ENCODE results near the gene MAD2L1.

The MAD2L1 gene

GRCh38 chr4:120018786-120019185, 47.9 kb downstream of the MAD2L1 start:
- no peak for TF ChIP-seq POLR2AphosphoS5 (IDR thresholded peaks at IDR 0.05; ENCODE audit: low read depth, low read length)
- no peak for TF ChIP-seq SIN3A (IDR thresholded peaks at IDR 0.05; ENCODE audit: borderline replicate concordance, insufficient read depth, low read length)
- TF ChIP-seq FOXP2 (optimal IDR thresholded peaks at IDR 0.05; ENCODE audit: borderline replicate concordance, extremely low read depth, extremely low read length, insufficient read depth), result no peak
- no peak for TF ChIP-seq REST (IDR thresholded peaks at IDR 0.05; ENCODE audit: insufficient read depth in 1 of 2, low read depth in 2 of 2, low read length in 2 of 2)
- TF ChIP-seq TAF1 (IDR thresholded peaks at IDR 0.05; ENCODE audit: borderline replicate concordance, insufficient read depth, low read length), result no peak

- TF ChIP-seq FOXP2 (optimal IDR thresholded peaks at IDR 0.05; ENCODE audit: borderline replicate concordance, extremely low read depth, extremely low read length, insufficient read depth), result no peak
- no peak for TF ChIP-seq POLR2AphosphoS5 (IDR thresholded peaks at IDR 0.05; ENCODE audit: low read depth, low read length)
- no peak for TF ChIP-seq REST (IDR thresholded peaks at IDR 0.05; ENCODE audit: insufficient read depth in 1 of 2, low read depth in 2 of 2, low read length in 2 of 2)
- no peak for TF ChIP-seq SIN3A (IDR thresholded peaks at IDR 0.05; ENCODE audit: borderline replicate concordance, insufficient read depth, low read length)
- no peak for TF ChIP-seq TAF1 (IDR thresholded peaks at IDR 0.05; ENCODE audit: borderline replicate concordance, insufficient read depth, low read length)
These were observed 48.5 kb downstream of the MAD2L1 start for GRCh38 chr4:120017939-120018692.

GRCh38 chr4:120011725-120012124, 54.9 kb downstream of the MAD2L1 start:
- TF ChIP-seq TAF1 (IDR thresholded peaks at IDR 0.05; ENCODE audit: borderline replicate concordance, insufficient read depth, low read length) (no peak), FOXP2 (optimal IDR thresholded peaks at IDR 0.05; ENCODE audit: borderline replicate concordance, extremely low read depth, extremely low read length, insufficient read depth) (no peak), SIN3A (IDR thresholded peaks at IDR 0.05; ENCODE audit: borderline replicate concordance, insufficient read depth, low read length) (no peak), REST (IDR thresholded peaks at IDR 0.05; ENCODE audit: insufficient read depth in 1 of 2, low read depth in 2 of 2, low read length in 2 of 2) (no peak), POLR2AphosphoS5 (IDR thresholded peaks at IDR 0.05; ENCODE audit: low read depth, low read length) (no peak)

- no peak for TF ChIP-seq SIN3A (IDR thresholded peaks at IDR 0.05; ENCODE audit: borderline replicate concordance, insufficient read depth, low read length)
- TF ChIP-seq TAF1 (IDR thresholded peaks at IDR 0.05; ENCODE audit: borderline replicate concordance, insufficient read depth, low read length), result no peak
- TF ChIP-seq FOXP2 (optimal IDR thresholded peaks at IDR 0.05; ENCODE audit: borderline replicate concordance, extremely low read depth, extremely low read length, insufficient read depth), result no peak
- no peak for TF ChIP-seq POLR2AphosphoS5 (IDR thresholded peaks at IDR 0.05; ENCODE audit: low read depth, low read length)
- TF ChIP-seq REST (IDR thresholded peaks at IDR 0.05; ENCODE audit: insufficient read depth in 1 of 2, low read depth in 2 of 2, low read length in 2 of 2), result no peak
These were observed 56.0 kb downstream of the MAD2L1 start for GRCh38 chr4:120010646-120011045.
